Thyroid gland (tissue), 4 donors: Measurements from ENCODE around the gene MPDU1.

Experiments used
- CTCF ChIP-seq, 6 experiments: fragments of 200-600 bp in 3 of 6; fragments of 450-650 bp in 3 of 6; sonication (generic) in 3 of 6; IDR thresholded peaks; one replicate each; pipeline ENCODE4 v1.5.1; 2016 to 2019; ENCODE audit warnings: antibody characterized with exemption in 6 of 6, mild to moderate bottlenecking in 2 of 6, inconsistent platforms in 1 of 6, moderate library complexity in 1 of 6
- POLR2A ChIP-seq, 2 donors: fragments of 450-650 bp; IDR thresholded peaks; one replicate each; pipeline ENCODE4 v1.6.1; 2017; ENCODE audit warnings: antibody characterized with exemption in 2 of 2, mild to moderate bottlenecking in 2 of 2, moderate library complexity in 1 of 2

GRCh38 chr17:7580604-7581575 lies 2.8 kb upstream of the MPDU1 start:
- TF ChIP-seq POLR2A (IDR thresholded peaks at IDR 0.05) = no peak
- TF ChIP-seq CTCF (IDR thresholded peaks at IDR 0.05) = no peak
